ENCODE measurements around the gene TTC38. TPM values are rescaled to one million over a fixed set of nuclear protein-coding genes. Genes with fewer than 3 reads are reported as not detected.

Gene TTC38
- total RNA-seq, 1 experiment from 2014 or later, result 37.0 TPM

GRCh38 chr22:46276563-46276962 is 8.8 kb downstream of the TTC38 start:
- no peak for DNase-seq (ENCODE audit: low spot score)

- DNase-seq (ENCODE audit: low spot score), result no peak
These were observed 11.1 kb downstream of the TTC38 start for GRCh38 chr22:46278656-46279645.

- DNase-seq (ENCODE audit: low spot score), result no peak
These were observed 12.4 kb downstream of the TTC38 start for GRCh38 chr22:46280063-46280817.

- no peak for DNase-seq (ENCODE audit: low spot score)
These were observed 13.3 kb downstream of the TTC38 start for GRCh38 chr22:46280999-46281623.

- no peak for DNase-seq (ENCODE audit: low spot score)
These were observed 14.3 kb downstream of the TTC38 start for GRCh38 chr22:46281866-46282678.

GRCh38 chr22:46286006-46286405 is 18.2 kb downstream of the TTC38 start:
- no peak for DNase-seq (ENCODE audit: low spot score)

GRCh38 chr22:46286941-46287872 is 19.4 kb downstream of the TTC38 start:
- no peak for DNase-seq (ENCODE audit: low spot score)

- no peak for DNase-seq (ENCODE audit: low spot score)
These were observed 20.3 kb downstream of the TTC38 start for GRCh38 chr22:46287873-46288751.

GRCh38 chr22:46288846-46289243 is 21.0 kb downstream of the TTC38 start:
- no peak for DNase-seq (ENCODE audit: low spot score)

GRCh38 chr22:46289244-46289891 is 21.6 kb downstream of the TTC38 start:
- DNase-seq (ENCODE audit: low spot score), result no peak

- no peak for DNase-seq (ENCODE audit: low spot score)
These were observed 22.5 kb downstream of the TTC38 start for GRCh38 chr22:46290121-46290842.

GRCh38 chr22:46290843-46291785 is 23.3 kb downstream of the TTC38 start:
- no peak for DNase-seq (ENCODE audit: low spot score)

GRCh38 chr22:46292173-46292572 is 24.4 kb downstream of the TTC38 start:
- DNase-seq (ENCODE audit: low spot score), result no peak

GRCh38 chr22:46292732-46293131 is 24.9 kb downstream of the TTC38 start:
- no peak for DNase-seq (ENCODE audit: low spot score)

- no peak for DNase-seq (ENCODE audit: low spot score)
These were observed 25.9 kb downstream of the TTC38 start for GRCh38 chr22:46293577-46294260.

GRCh38 chr22:46294784-46295183 is 27.0 kb downstream of the TTC38 start:
- no peak for DNase-seq (ENCODE audit: low spot score)
